Caco-2 (cell line): ENCODE results near the gene SIRPB2. TPM values are rescaled to one million over a fixed set of nuclear protein-coding genes. Genes with fewer than 3 reads are reported as not detected.

Experiments used
- BruUV-seq: library from RNA; stranded (reverse); fragments of 400-500 nt; replicated peaks from 2 replicates; lab custom pipeline; 2021; lab: Mats Ljungman, UMichigan
- CTCF ChIA-PET: fragments of 300-600 bp; sonication (Branson Sonifier 250); formaldehyde crosslinking; loops from one replicate; lab custom pipeline; 2022; ENCODE audit warnings: antibody characterized with exemption; lab: Charles Lee
- POLR2A ChIA-PET: fragments of 300-600 bp; sonication (Branson Sonifier 250); formaldehyde crosslinking; loops from one replicate; lab custom pipeline; 2022; ENCODE audit warnings: antibody characterized with exemption; lab: Charles Lee
- DNase-seq, 2 experiments: peaks; one replicate each; pipeline versions ENCODE4 v3.0.0 to v3.0.0-alpha.2; 2020 to 2022
- H3K27me3 ChIP-seq: replicated peaks from 2 replicates; pipeline ENCODE4 v1.6.0; 2011; ENCODE audit warnings: low read length; ENCODE audit not compliant: control insufficient read depth, insufficient read depth
- H3K36me3 ChIP-seq: 2 replicates; pipeline ENCODE4 v1.5.1; 2011; ENCODE audit warnings: low read length; ENCODE audit not compliant: control insufficient read depth, insufficient read depth
- H3K4me1 ChIP-seq: fragments of 250-450 bp; sonication (Bioruptor Pico); 2 replicates; pipeline ENCODE4 v1.5.1; 2020; ENCODE audit warnings: mild to moderate bottlenecking
- H3K4me3 ChIP-seq: 2 replicates; pipeline ENCODE4 v1.5.1; 2011; ENCODE audit warnings: low read depth, mild to moderate bottlenecking, control low read depth, low read length
- H3K9me3 ChIP-seq: fragments of 250-450 bp; sonication (Bioruptor Pico); 2 replicates; pipeline ENCODE4 v1.5.1; 2020; ENCODE audit warnings: mild to moderate bottlenecking, moderate library complexity
- H3K27ac Mint-ChIP-seq: one replicate; pipeline ENCODE4 v1.8.0; 2022; ENCODE audit warnings: mixed read lengths; ENCODE audit not compliant: unreplicated experiment
- H3K27me3 Mint-ChIP-seq: one replicate; pipeline ENCODE4 v1.8.0; 2022; ENCODE audit warnings: mixed read lengths; ENCODE audit not compliant: insufficient read depth, unreplicated experiment
- H3K36me3 Mint-ChIP-seq: one replicate; pipeline ENCODE4 v1.8.0; 2022; ENCODE audit warnings: mild to moderate bottlenecking, mixed read lengths; ENCODE audit not compliant: insufficient read depth, unreplicated experiment
- H3K4me1 Mint-ChIP-seq: one replicate; pipeline ENCODE4 v1.8.0; 2022; ENCODE audit warnings: low read depth, mixed read lengths; ENCODE audit not compliant: unreplicated experiment
- H3K4me3 Mint-ChIP-seq: one replicate; pipeline ENCODE4 v1.8.0; 2022; ENCODE audit warnings: mild to moderate bottlenecking, moderate library complexity, mixed read lengths; ENCODE audit not compliant: unreplicated experiment
- H3K9me3 Mint-ChIP-seq: one replicate; pipeline ENCODE4 v1.8.0; 2022; ENCODE audit warnings: mixed read lengths; ENCODE audit not compliant: unreplicated experiment
- CTCF ChIP-seq, 2 experiments: fragments of 200-600 bp in 1 of 2; IDR thresholded peaks; 1 replicate in 1 of 2; 2 replicates in 1 of 2; pipeline versions ENCODE4 v1.5.1 to v1.8.0; 2011 to 2022; ENCODE audit warnings: antibody characterized with exemption in 1 of 2, control low read depth in 1 of 2, inconsistent platforms in 1 of 2, low read depth in 1 of 2, low read length in 1 of 2, mild to moderate bottlenecking in 1 of 2, moderate library complexity in 1 of 2; ENCODE audit not compliant: insufficient read depth in 1 of 2, severe bottlenecking in 1 of 2, unreplicated experiment in 1 of 2
- intact Hi-C: fragments of 100-400 bp; cut with micrococcal nuclease; formaldehyde crosslinking; loops from one replicate; pipeline ENCODE4 v1.10.0; 2022; ENCODE audit not compliant: unreplicated experiment
- total RNA-seq: library from RNA; stranded (reverse); gene quantifications from 2 replicates; pipeline ENCODE4 v1.2.3, GENCODE V29; 2022

Gene SIRPB2
- total RNA-seq, 1 experiment from 2014 or later, result not detected

- no peaks in the 10 kb centered on the region for H3K36me3 Mint-ChIP-seq
- no peaks in the 10 kb centered on the region for H3K36me3 ChIP-seq
- peaks cover 18% of the 10 kb centered on the region for H3K27me3 Mint-ChIP-seq
- no peak overlapping the region for H3K4me3 Mint-ChIP-seq
- no peaks in the 10 kb centered on the region for H3K27me3 ChIP-seq
- no peaks in the 10 kb centered on the region for H3K9me3 Mint-ChIP-seq
- intact Hi-C loops, result loop anchor here (10.0 kb wide), 1 partner anchor 197 kb away; no protein-coding TSS in a partner anchor
- H3K4me3 ChIP-seq, result no peak overlapping the region
- no peak for TF ChIP-seq CTCF (IDR thresholded peaks at IDR 0.05; ENCODE audit: insufficient read depth in 1 of 2, low read depth in 1 of 2, low read length in 1 of 2, severe bottlenecking in 1 of 2, unreplicated experiment in 1 of 2)
- H3K27ac Mint-ChIP-seq, result no peak overlapping the region
- no peaks in the 10 kb centered on the region for H3K9me3 ChIP-seq
- H3K4me1 ChIP-seq, result no peaks in the 10 kb centered on the region
- DNase-seq, result no peak
- POLR2A ChIA-PET, result no interaction called here
- H3K4me1 Mint-ChIP-seq, result no peaks in the 10 kb centered on the region
- CTCF ChIA-PET, result no interaction called here
- BruUV-seq, result no TSS peak
These were observed 46.5 kb upstream of the SIRPB2 start for GRCh38 chr20:1537731-1538058.

DNA sequence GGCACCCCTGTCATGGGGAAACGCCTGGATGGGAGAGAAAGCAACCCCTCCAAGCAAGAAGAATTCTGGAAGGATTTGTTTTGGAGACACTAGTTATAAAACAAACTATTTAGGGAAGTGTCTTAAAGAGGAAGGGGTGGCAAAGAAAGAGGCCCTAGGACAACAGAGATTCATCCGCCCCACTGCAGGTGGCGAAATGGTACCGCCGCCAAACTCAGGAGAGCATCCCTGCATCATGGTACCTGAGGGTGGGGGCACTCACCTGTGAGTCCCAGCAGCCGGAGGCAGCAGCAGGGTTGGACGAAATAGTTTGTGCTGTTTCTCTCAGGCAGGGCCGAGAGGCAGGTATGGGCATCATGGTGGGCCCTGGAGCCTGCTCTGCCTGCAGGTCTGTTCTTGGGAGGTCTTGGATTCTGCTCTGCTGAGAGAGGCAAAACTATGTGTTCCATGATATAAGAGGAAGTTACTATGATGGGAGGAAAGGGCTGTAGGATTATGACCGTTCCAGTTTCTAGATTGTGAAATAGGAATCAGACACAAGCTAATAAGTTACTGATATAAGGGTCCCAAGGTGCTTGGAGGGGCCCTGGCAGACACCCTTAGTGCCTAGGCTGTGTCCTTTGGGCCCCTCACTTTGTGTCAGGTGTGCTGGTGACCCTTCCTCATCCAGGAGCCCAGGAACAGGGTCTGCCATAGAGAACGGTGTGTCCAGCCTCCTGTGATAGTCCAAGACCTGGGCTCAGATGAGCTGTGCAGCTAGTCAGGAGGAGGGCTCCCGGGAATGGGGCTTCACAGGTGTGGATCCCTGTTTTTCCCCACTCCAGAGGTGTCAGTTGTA lies 45.9 kb upstream of the SIRPB2 start:
- DNase-seq, result no peak
- Mint-ChIP-seq H3K27me3 (peaks cover 15% of the 10 kb centered on the region), H3K9me3 (no peaks in the 10 kb centered on the region), H3K27ac (no peak overlapping the region), H3K4me3 (no peak overlapping the region), H3K4me1 (no peaks in the 10 kb centered on the region), H3K36me3 (no peaks in the 10 kb centered on the region)
- no peak for TF ChIP-seq CTCF (IDR thresholded peaks at IDR 0.05; ENCODE audit: insufficient read depth in 1 of 2, low read depth in 1 of 2, low read length in 1 of 2, severe bottlenecking in 1 of 2, unreplicated experiment in 1 of 2)
- intact Hi-C loops, result loop anchor here (10.0 kb wide), 1 partner anchor 198 kb away; no protein-coding TSS in a partner anchor
- Histone ChIP-seq H3K4me3 (no peak overlapping the region), H3K9me3 (no peaks in the 10 kb centered on the region), H3K27me3 (no peaks in the 10 kb centered on the region), H3K4me1 (no peaks in the 10 kb centered on the region), H3K36me3 (no peaks in the 10 kb centered on the region)
- CTCF ChIA-PET, result no interaction called here
- no TSS peak for BruUV-seq
- POLR2A ChIA-PET, result no interaction called here

GRCh38 chr20:1535420-1536175 lies 44.4 kb upstream of the SIRPB2 start:
- Mint-ChIP-seq H3K27ac (no peak overlapping the region), H3K4me3 (no peak overlapping the region), H3K36me3 (no peaks in the 10 kb centered on the region), H3K27me3 (peaks cover 16% of the 10 kb centered on the region), H3K9me3 (no peaks in the 10 kb centered on the region), H3K4me1 (no peaks in the 10 kb centered on the region)
- Histone ChIP-seq H3K9me3 (no peaks in the 10 kb centered on the region), H3K36me3 (no peaks in the 10 kb centered on the region), H3K27me3 (no peaks in the 10 kb centered on the region), H3K4me3 (no peak overlapping the region), H3K4me1 (no peaks in the 10 kb centered on the region)
- ChIA-PET CTCF (no interaction called here), POLR2A (no interaction called here)
- no peak for TF ChIP-seq CTCF (IDR thresholded peaks at IDR 0.05; ENCODE audit: insufficient read depth in 1 of 2, low read depth in 1 of 2, low read length in 1 of 2, severe bottlenecking in 1 of 2, unreplicated experiment in 1 of 2)
- DNase-seq, result no peak
- BruUV-seq, result no TSS peak
- intact Hi-C loops, result loop anchor here (10.0 kb wide), 1 partner anchor 199 kb away; no protein-coding TSS in a partner anchor
